Heart right ventricle (tissue), 16 donors: Measurements from ENCODE around the gene EPO. TPM values are rescaled to one million over a fixed set of nuclear protein-coding genes. Genes with fewer than 3 reads are reported as not detected.

Source experiments
- ATAC-seq, 8 donors: fragments of 200-7000 bp; cut with Tn5 transposase; one replicate each; pipeline ENCODE4 v1.9.1; 2020; ENCODE audit warnings: mild to moderate bottlenecking in 8 of 8, moderate library complexity in 8 of 8, moderate number of reproducible peaks in 1 of 8
- DNase-seq, 2 donors: peaks; one replicate each; pipeline ENCODE4 v3.0.0-alpha.2; 2020
- H3K27ac ChIP-seq, 10 donors: fragments of 200-600 bp; sonication (generic) in 2 of 10; one replicate each; pipeline versions ENCODE4 v1.5.0 to v1.8.0; 2020 to 2022; ENCODE audit warnings: mild to moderate bottlenecking in 3 of 10
- H3K27me3 ChIP-seq, 7 donors: fragments of 200-600 bp; one replicate each; pipeline ENCODE4 v1.8.0; 2021 to 2022; ENCODE audit warnings: mild to moderate bottlenecking in 2 of 7
- H3K36me3 ChIP-seq, 9 donors: fragments of 200-600 bp; sonication (generic) in 1 of 9; one replicate each; pipeline versions ENCODE4 v1.5.0 to v1.8.0; 2020 to 2022; ENCODE audit warnings: mild to moderate bottlenecking in 2 of 9
- H3K4me1 ChIP-seq, 9 donors: fragments of 200-600 bp; sonication (generic) in 1 of 9; one replicate each; pipeline versions ENCODE4 v1.5.0 to v1.8.0; 2020 to 2022; ENCODE audit warnings: mild to moderate bottlenecking in 4 of 9
- H3K4me3 ChIP-seq, 10 donors: fragments of 200-600 bp; sonication (generic) in 2 of 10; one replicate each; pipeline versions ENCODE4 v1.5.0 to v1.8.0; 2020 to 2022; ENCODE audit warnings: mild to moderate bottlenecking in 7 of 10, moderate library complexity in 2 of 10
- H3K9me3 ChIP-seq, 11 donors: fragments of 200-600 bp in 10 of 11; sonication (generic) in 2 of 11; one replicate each; pipeline versions ENCODE4 v1.5.0 to v1.8.0; 2013 to 2022; ENCODE audit warnings: mild to moderate bottlenecking in 2 of 11, control low read depth in 1 of 11, moderate library complexity in 1 of 11
- CTCF ChIP-seq, 9 donors: fragments of 200-600 bp; sonication (generic) in 2 of 9; IDR thresholded peaks; one replicate each; pipeline versions ENCODE4 v1.5.0 to v1.8.0; 2021 to 2022; ENCODE audit warnings: antibody characterized with exemption in 9 of 9, mild to moderate bottlenecking in 5 of 9, moderate library complexity in 1 of 9
- WGBS, 2 donors: extraction: QIAGEN DNeasy Blood & Tissue Kit; methylation state at CpG; one replicate each; pipeline ENCODE4 v1.1.7; 2013; ENCODE audit warnings: inconsistent platforms in 1 of 2; 5-methylcytosine and 5-hydroxymethylcytosine counted together
- intact Hi-C, 10 donors: fragments of 100-400 bp; cut with DNase I; formaldehyde crosslinking; loops; one replicate each; pipeline versions ENCODE4 v1.11.1 to v1.14.2; 2022
- polyA plus RNA-seq, 2 donors: library from polyadenylated mRNA; stranded (reverse); fragments of 200-250 nt; gene quantifications; one replicate each; pipeline ENCODE4 v1.2.3, GENCODE V29; 2013
- total RNA-seq, 10 donors: library from RNA; stranded (reverse); fragmentation: NEBNext Ultra II Directional in 3 of 10; extraction: Animal tissue kit (Norgen Biotek cat#: 25700) in 3 of 10; gene quantifications; one replicate each; pipeline versions ENCODE4 v1.2.1 to v1.2.4, GENCODE V29; 2021 to 2023
- donor health status: Arrhythmogenic right ventricular cardiomyopathy.
- donor health status: ischemic (EF 13 %, LVEDD 7.1; RV severe dilation, severe dysfunction).
- donor health status: healthy with polysubstance abuse.
- donor health status: DM: no; HTN: yes; CAD: no.
- donor health status: DM: no; HTN: no; CAD: no.
- donor health status: ischemic (EF 25% LVEDD 6.9; RV normal size, moderate dysfunction).
- donor health status: ischemic (EF 25% LVEDD 5.7; RV mildly dilated, moderate dysfunction).
- donor health status: healthy.
- donor health status: DM: yes; HTN: yes; CAD: no.
- donor health status: Ischemic cardiomyopathy.
- donor health status: ischemic (EF 35%, LVEDD 5.7; RV mildly dilated, moderate dysfunction).
- donor health status: nonischemic (EF 11% LVEDD 7.7; RV severe dilation, severe dysfunction).
- donor health status: DM: yes; HTN: yes; CAD: no.
- donor health status: PGD.
- donor health status: ischemic (EF 29% LVEDD 5.4; RV normal size, mild dysfunction).
- donor health status: nonischemic (EF 23%, LVEDD 6.1; RV moderate dilation, normal function).

EPO gene
- total and polyA plus RNA-seq, 12 donors = 0.23 TPM; not detected in 11

GRCh38 chr7:100686201-100686821 lies 34.0 kb upstream of the EPO start:
- peaks cover 17 to 37% (median 30%) of the 10 kb centered on the region in 9 donors for H3K4me1 ChIP-seq
- H3K36me3 ChIP-seq = peaks cover 7 to 89% (median 68%) of the 10 kb centered on the region in 9 donors
- TF ChIP-seq CTCF (IDR thresholded peaks at IDR 0.05) = no peak
- no peak overlapping the region for H3K4me3 ChIP-seq
- no peaks in the 10 kb centered on the region for H3K9me3 ChIP-seq
- 71 to 79% methylated on average over 33 of the region's 33 CpGs for WGBS, 2 donors
- no peak overlapping the region for H3K27ac ChIP-seq
- DNase-seq (no peak), ATAC-seq (no peak)
- intact Hi-C loops = loop anchor here in 5 of 10 donors (5.0 to 10.0 kb wide), 3 partner anchors 104 to 222 kb away; partner anchors contain the start of genes SPACDR (in 2 of the 5) and TSC22D4 (in 1 of the 5)
- no peaks in the 10 kb centered on the region for H3K27me3 ChIP-seq

GRCh38 chr7:100686822-100687211 lies 33.5 kb upstream of the EPO start:
- Histone ChIP-seq H3K27me3 (no peaks in the 10 kb centered on the region), H3K4me3 (no peak overlapping the region), H3K27ac (no peak overlapping the region), H3K4me1 (peaks cover 22 to 42% (median 35%) of the 10 kb centered on the region in 9 donors), H3K9me3 (no peaks in the 10 kb centered on the region), H3K36me3 (peaks cover 7 to 84% (median 66%) of the 10 kb centered on the region in 9 donors)
- intact Hi-C loops = loop anchor here in 5 of 10 donors (5.0 to 10.0 kb wide), 3 partner anchors 105 to 222 kb away; partner anchors contain the start of genes SPACDR (in 2 of the 5) and TSC22D4 (in 1 of the 5)
- no peak for TF ChIP-seq CTCF (IDR thresholded peaks at IDR 0.05)
- WGBS, 2 donors = 91 to 92% methylated on average over 17 of the region's 17 CpGs
- ATAC-seq = no peak
- DNase-seq = no peak

- H3K4me3 ChIP-seq = no peak overlapping the region
Observed at GRCh38 chr7:100687261-100687660, 33.0 kb upstream of the EPO start.

More at GRCh38 chr7:100687261-100687660, 33.0 kb upstream of the EPO start:
- intact Hi-C loops = loop anchor here in 5 of 10 donors (5.0 to 10.0 kb wide), 3 partner anchors 105 to 222 kb away; partner anchors contain the start of genes SPACDR (in 2 of the 5) and TSC22D4 (in 1 of the 5)
- Histone ChIP-seq H3K27ac (no peak overlapping the region), H3K9me3 (no peaks in the 10 kb centered on the region), H3K27me3 (no peaks in the 10 kb centered on the region), H3K4me1 (peaks cover 27 to 46% (median 39%) of the 10 kb centered on the region in 9 donors), H3K36me3 (peaks cover 7 to 79% (median 62%) of the 10 kb centered on the region in 9 donors)
- ATAC-seq (no peak), DNase-seq (no peak)
- TF ChIP-seq CTCF (IDR thresholded peaks at IDR 0.05) = no peak
- 90% methylated on average over 22 of the region's 22 CpGs for WGBS, 2 donors
